Subcutaneous adipose tissue (tissue), 4 donors: Measurements from ENCODE around the gene LGI4. TPM values are rescaled to one million over a fixed set of nuclear protein-coding genes. Genes with fewer than 3 reads are reported as not detected.

ENCODE experiments used
- CTCF ChIP-seq: fragments of 450-650 bp; IDR thresholded peaks from one replicate; pipeline ENCODE4 v1.5.1; 2016; ENCODE audit warnings: low read depth, mild to moderate bottlenecking, control low read depth, antibody characterized with exemption, moderate library complexity
- total RNA-seq, 4 donors: library from RNA; depleted of rRNA; stranded (reverse); fragments of >200 nt; gene quantifications; one replicate each; pipeline ENCODE4 v1.1.0, GENCODE V29; 2016

The LGI4 gene
- total RNA-seq, 4 donors from 2014 or later = 11.6 to 34.1 (median 21.3) TPM

- TF ChIP-seq CTCF = no peak
These were observed 2.3 kb upstream of the LGI4 start for GRCh38 chr19:35136977-35137702.

GRCh38 chr19:35136231-35136630, 1.4 kb upstream of the LGI4 start:
- no peak for TF ChIP-seq CTCF

GRCh38 chr19:35135389-35135909, 590 bp upstream of the LGI4 start:
- no peak for TF ChIP-seq CTCF

GRCh38 chr19:35133826-35134225, 1.0 kb downstream of the LGI4 start:
- no peak for TF ChIP-seq CTCF

- TF ChIP-seq CTCF = no peak
These were observed 2.6 kb downstream of the LGI4 start for GRCh38 chr19:35132254-35132653.

- TF ChIP-seq CTCF = no peak
These were observed 3.8 kb downstream of the LGI4 start for GRCh38 chr19:35130761-35131720.

GRCh38 chr19:35128398-35129057, 6.3 kb downstream of the LGI4 start:
- TF ChIP-seq CTCF = no peak
